Uterus (tissue), 4 donors: Measurements from ENCODE around the gene TRAP1. TPM values are rescaled to one million over a fixed set of nuclear protein-coding genes. Genes with fewer than 3 reads are reported as not detected.
"Not testable (repeated sequence)": the region's sequence is repeated elsewhere in the genome, so short reads cannot be mapped to it uniquely, and the experiment has no call there.

Source experiments
- DNase-seq, 2 donors: peaks; one replicate each; pipeline ENCODE4 v3.0.0-alpha.2; 2019 to 2020
- H3K27ac ChIP-seq, 2 donors: fragments of 200-600 bp; sonication (generic); 1 replicate in 1 of 2; 2 replicates in 1 of 2; pipeline ENCODE4 v1.5.1; 2016 to 2018
- H3K27me3 ChIP-seq, 2 donors: fragments of 200-600 bp; sonication (generic); one replicate each; pipeline ENCODE4 v1.5.1; 2018 to 2019; ENCODE audit warnings: control low read depth in 1 of 2
- H3K36me3 ChIP-seq, 2 donors: fragments of 200-600 bp; sonication (generic); one replicate each; pipeline ENCODE4 v1.5.1; 2019; ENCODE audit warnings: control low read depth in 1 of 2
- H3K4me1 ChIP-seq, 2 donors: fragments of 200-600 bp; sonication (generic); one replicate each; pipeline ENCODE4 v1.5.1; 2018 to 2019; ENCODE audit warnings: control low read depth in 1 of 2
- H3K4me3 ChIP-seq, 2 donors: fragments of 200-600 bp; sonication (generic); 1 replicate in 1 of 2; 2 replicates in 1 of 2; pipeline ENCODE4 v1.5.1; 2018 to 2019; ENCODE audit warnings: mild to moderate bottlenecking in 1 of 2
- H3K9me3 ChIP-seq, 2 donors: fragments of 200-600 bp; sonication (generic); one replicate each; pipeline ENCODE4 v1.5.1; 2019; ENCODE audit warnings: control low read depth in 1 of 2
- CTCF ChIP-seq, 4 experiments: fragments of 200-600 bp in 2 of 4; fragments of 450-650 bp in 2 of 4; sonication (generic) in 2 of 4; IDR thresholded peaks; one replicate each; pipeline ENCODE4 v1.5.1; 2016 to 2019; ENCODE audit warnings: antibody characterized with exemption in 4 of 4, mild to moderate bottlenecking in 2 of 4, moderate library complexity in 1 of 4
- POLR2A ChIP-seq, 2 donors: fragments of 450-650 bp; IDR thresholded peaks; one replicate each; pipeline ENCODE4 v1.6.1; 2016; ENCODE audit warnings: antibody characterized with exemption in 2 of 2, mild to moderate bottlenecking in 1 of 2, moderate library complexity in 1 of 2
- intact Hi-C: fragments of 100-400 bp; cut with DNase I; formaldehyde crosslinking; loops from one replicate; pipeline ENCODE4 v1.15.1; 2023; ENCODE audit warnings: low total_unique reads
- total RNA-seq, 4 donors: library from RNA; depleted of rRNA in 3 of 4; stranded (reverse); fragments of >200 nt in 3 of 4; gene quantifications; one replicate each; pipeline versions ENCODE4 v1.1.0 to v1.2.4, GENCODE V29; 2014 to 2023
- donor health status: DM: yes; HTN: yes; CAD: no.

TRAP1 gene
- total RNA-seq, 4 donors from 2014 or later, result 54.8 to 119 (median 84.8) TPM

GRCh38 chr16:3609895-3610697, 107.2 kb downstream of the TRAP1 start:
- intact Hi-C loops, result no loop called here
- TF ChIP-seq POLR2A (IDR thresholded peaks at IDR 0.05) (no peak), CTCF (IDR thresholded peaks at IDR 0.05) (no peak)
- no peak overlapping the region for H3K4me3 ChIP-seq
- DNase-seq, result no peak
- no peaks in the 10 kb centered on the region for H3K36me3 ChIP-seq
- no peak overlapping the region for H3K27ac ChIP-seq
- H3K9me3 ChIP-seq, result no peaks in the 10 kb centered on the region
- H3K4me1 ChIP-seq, result peaks cover 0 to 14% of the 10 kb centered on the region in 2 donors
- no peaks in the 10 kb centered on the region for H3K27me3 ChIP-seq

GRCh38 chr16:3608976-3609375, 108.3 kb downstream of the TRAP1 start:
- H3K27me3 ChIP-seq, H3K36me3 ChIP-seq, DNase-seq, H3K9me3 ChIP-seq, H3K27ac ChIP-seq, H3K4me3 ChIP-seq, intact Hi-C loops: not testable (repeated sequence)
- H3K4me1 ChIP-seq, result peaks cover 0 to 14% of the 10 kb centered on the region in 2 donors

- Histone ChIP-seq H3K27ac (no peak overlapping the region), H3K27me3 (no peaks in the 10 kb centered on the region), H3K36me3 (no peaks in the 10 kb centered on the region), H3K9me3 (no peaks in the 10 kb centered on the region), H3K4me3 (no peak overlapping the region), H3K4me1 (peaks cover 0 to 14% of the 10 kb centered on the region in 2 donors)
- no peak for DNase-seq
- intact Hi-C loops, result no loop called here
- TF ChIP-seq CTCF (IDR thresholded peaks at IDR 0.05), result no peak
- TF ChIP-seq POLR2A (IDR thresholded peaks at IDR 0.05), result no peak
These were observed 109.3 kb downstream of the TRAP1 start for GRCh38 chr16:3608069-3608468.

Other genes with a start within 250 kb of the TRAP1 start
- gene C16orf90, start 222.0 kb downstream of the TRAP1 start, total RNA-seq, result not detected
- 10 to 100 TPM; 33.9 to 55.0 (median 43.1) TPM for gene CLUAP1, start 216.5 kb downstream of the TRAP1 start, total RNA-seq
- gene NLRC3, start 140.1 kb downstream of the TRAP1 start, total RNA-seq, result 1 to 10 TPM in 1 of 4 donors, under 1 TPM in 3; under 0.01 to 1.5 (median 0.68) TPM
- 1 to 10 TPM; 1.2 to 6.2 (median 4.8) TPM for gene SLX4, start 105.9 kb downstream of the TRAP1 start, total RNA-seq
- gene DNASE1, start 62.8 kb downstream of the TRAP1 start, total RNA-seq, result 10 to 100 TPM in 2 of 4 donors, 1 to 10 TPM in 2; 3.2 to 34.3 (median 13.8) TPM
- gene CREBBP, start 163.2 kb upstream of the TRAP1 start, total RNA-seq, result 100 to 1,000 TPM in 1 of 4 donors, 10 to 100 TPM in 3; 58.5 to 146 (median 65.6) TPM